Ureter (tissue), 1 donor: ENCODE data around the gene SLC28A2. TPM values are rescaled to one million over a fixed set of nuclear protein-coding genes. Genes with fewer than 3 reads are reported as not detected.
"Not testable (repeated sequence)": the region's sequence is repeated elsewhere in the genome, so short reads cannot be mapped to it uniquely, and the experiment has no call there.

Experiments used
- DNase-seq: peaks from one replicate; pipeline ENCODE4 v3.0.0-alpha.2; 2020; ENCODE audit warnings: low spot score
- total RNA-seq: library from RNA; stranded (reverse); gene quantifications from one replicate; pipeline ENCODE4 v1.2.4, GENCODE V29; 2023
- donor health status: DM: yes; HTN: yes; CAD: no.

The SLC28A2 gene
- total RNA-seq: not detected

- no peak for DNase-seq
These were observed at the start of gene SLC28A2 for GRCh38 chr15:45251888-45252287. SLC28A2 (plus strand) TSS chr15:45252234; CDS start chr15:45253216, 982 bp downstream.

- no peak for DNase-seq
These were observed 48.9 kb upstream of the SLC28A2 start for GRCh38 chr15:45203182-45203581.

- DNase-seq: no peak
These were observed 46.8 kb upstream of the SLC28A2 start for GRCh38 chr15:45205192-45205591.

- no peak for DNase-seq
These were observed 39.5 kb upstream of the SLC28A2 start for GRCh38 chr15:45212493-45212892.

- no peak for DNase-seq
These were observed 30.9 kb upstream of the SLC28A2 start for GRCh38 chr15:45221053-45221599.

- DNase-seq: no peak
These were observed 30.1 kb upstream of the SLC28A2 start for GRCh38 chr15:45221967-45222366.

- DNase-seq: no peak
These were observed 27.3 kb upstream of the SLC28A2 start for GRCh38 chr15:45224621-45225217.

GRCh38 chr15:45225506-45226273 is 26.3 kb upstream of the SLC28A2 start:
- no peak for DNase-seq

- DNase-seq: no peak
These were observed 23.1 kb upstream of the SLC28A2 start for GRCh38 chr15:45228931-45229330.

GRCh38 chr15:45230245-45230965 is 21.6 kb upstream of the SLC28A2 start:
- no peak for DNase-seq

GRCh38 chr15:45231132-45231531 is 20.9 kb upstream of the SLC28A2 start:
- DNase-seq: no peak

- no peak for DNase-seq
These were observed 20.0 kb upstream of the SLC28A2 start for GRCh38 chr15:45231864-45232562.

- DNase-seq: no peak
These were observed 17.3 kb upstream of the SLC28A2 start for GRCh38 chr15:45234562-45235235.

- not testable (repeated sequence) for DNase-seq
These were observed 15.2 kb upstream of the SLC28A2 start for GRCh38 chr15:45236806-45237205.

GRCh38 chr15:45242289-45242688 is 9.7 kb upstream of the SLC28A2 start:
- DNase-seq: no peak

GRCh38 chr15:45249125-45249780 is 2.8 kb upstream of the SLC28A2 start:
- no peak for DNase-seq

- DNase-seq: no peak
These were observed 1.3 kb downstream of the SLC28A2 start for GRCh38 chr15:45253330-45253729.

GRCh38 chr15:45254405-45254804 is 2.4 kb downstream of the SLC28A2 start:
- no peak for DNase-seq

- DNase-seq: not testable (repeated sequence)
These were observed 2.8 kb downstream of the SLC28A2 start for GRCh38 chr15:45254824-45255223.

GRCh38 chr15:45259796-45260195 is 7.8 kb downstream of the SLC28A2 start:
- DNase-seq: no peak
